HG03097 (cell line): ENCODE measurements around the gene ANO2.
"Not testable (repeated sequence)": the region's sequence is repeated elsewhere in the genome, so short reads cannot be mapped to it uniquely, and the experiment has no call there.

ENCODE experiments used
- ATAC-seq: cut with Tn5 transposase; IDR thresholded peaks from one replicate; pipeline ENCODE4 v1.9.1; 2021; ENCODE audit not compliant: unreplicated experiment, low FRiP score

The ANO2 gene

DNA sequence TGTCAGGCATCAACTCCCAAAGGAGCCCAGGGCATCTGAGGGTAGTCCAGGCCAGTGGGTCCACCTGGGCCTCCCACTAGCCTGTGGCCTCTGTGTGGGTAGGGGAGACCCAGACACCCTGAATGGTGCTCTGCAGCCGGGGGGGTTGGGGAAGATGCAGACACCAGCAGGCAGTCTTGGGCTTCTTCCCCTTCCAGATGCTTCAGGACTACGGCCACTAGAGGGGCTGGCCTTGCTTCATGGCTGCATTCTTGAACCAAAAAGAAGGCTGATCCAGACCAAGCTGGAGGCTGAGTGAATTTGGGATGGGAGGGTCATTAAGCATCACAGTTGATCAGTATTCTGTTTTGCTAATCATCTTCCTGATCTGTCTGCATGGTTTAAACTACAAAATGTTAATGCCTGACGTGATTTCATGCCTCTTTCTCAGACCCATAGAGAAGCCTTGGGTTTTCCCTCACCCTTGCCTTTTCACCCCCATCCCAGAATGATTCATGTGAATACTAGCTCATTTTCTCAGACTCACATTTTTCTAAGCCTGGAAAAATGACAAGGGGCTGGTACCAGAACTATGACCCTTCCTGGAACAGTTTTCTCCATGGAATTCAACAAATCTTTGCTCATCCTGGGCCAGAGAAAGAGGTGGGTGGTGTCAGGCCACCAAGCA lies 379.0 kb downstream of the ANO2 start:
- ATAC-seq, result no peak

DNA sequence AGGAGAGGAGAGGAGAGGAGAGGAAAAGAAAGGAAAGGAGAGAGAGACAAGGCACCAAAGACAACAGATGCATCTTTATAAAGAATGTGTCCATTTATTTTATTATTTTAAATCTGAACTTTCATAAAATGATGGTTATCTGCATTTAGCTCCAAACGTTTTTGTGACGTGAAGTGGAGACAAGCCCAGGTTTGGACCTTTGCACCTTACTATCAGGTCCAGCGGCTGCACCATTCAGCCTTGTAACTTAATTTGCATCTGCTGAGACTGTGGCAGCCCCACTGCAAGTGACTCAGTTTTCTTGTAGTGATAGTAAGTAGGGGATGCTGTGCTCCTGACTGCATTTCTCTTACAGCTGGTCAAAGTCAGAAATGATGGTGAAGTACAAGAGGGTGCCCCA lies 382.5 kb downstream of the ANO2 start:
- ATAC-seq, result no peak

DNA sequence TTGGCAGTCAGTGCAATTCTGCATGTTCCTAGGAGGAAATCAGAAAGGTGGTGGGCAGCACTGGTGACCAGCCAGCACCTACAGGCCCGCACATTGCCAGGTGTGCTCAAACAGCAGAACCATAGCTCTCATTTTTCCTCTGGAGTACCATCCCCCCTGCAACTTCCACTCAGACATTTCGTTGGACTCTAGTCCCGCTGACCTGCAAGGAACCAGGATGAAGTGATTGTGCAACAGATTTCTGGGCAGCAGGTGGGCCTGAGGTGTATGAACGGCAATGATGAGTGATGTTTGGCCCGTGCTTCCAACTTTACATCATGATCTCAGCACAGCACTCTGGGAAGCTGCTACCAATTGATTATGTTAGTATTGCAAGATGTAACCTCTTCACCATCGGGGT lies 383.2 kb downstream of the ANO2 start:
- ATAC-seq, result no peak

DNA sequence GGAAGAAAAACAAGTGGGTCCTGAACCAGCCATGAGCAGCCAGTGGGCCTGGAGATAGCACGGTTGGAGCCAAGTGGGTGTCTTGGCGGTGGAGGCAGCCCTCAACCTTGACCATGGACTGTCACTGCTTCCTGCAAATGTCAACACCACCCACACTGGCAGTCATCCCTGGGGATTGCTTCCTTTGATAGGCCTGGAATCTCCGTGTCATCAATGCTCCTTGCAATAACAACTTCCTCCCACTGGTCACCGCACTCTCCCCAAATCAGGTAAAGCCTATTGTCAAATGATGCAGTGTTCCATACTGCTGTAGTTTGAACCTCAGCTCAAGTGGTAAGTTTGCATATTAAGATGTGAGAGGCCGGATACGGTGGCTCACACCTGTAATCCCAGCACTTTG lies 384.0 kb downstream of the ANO2 start:
- ATAC-seq, result no peak

DNA sequence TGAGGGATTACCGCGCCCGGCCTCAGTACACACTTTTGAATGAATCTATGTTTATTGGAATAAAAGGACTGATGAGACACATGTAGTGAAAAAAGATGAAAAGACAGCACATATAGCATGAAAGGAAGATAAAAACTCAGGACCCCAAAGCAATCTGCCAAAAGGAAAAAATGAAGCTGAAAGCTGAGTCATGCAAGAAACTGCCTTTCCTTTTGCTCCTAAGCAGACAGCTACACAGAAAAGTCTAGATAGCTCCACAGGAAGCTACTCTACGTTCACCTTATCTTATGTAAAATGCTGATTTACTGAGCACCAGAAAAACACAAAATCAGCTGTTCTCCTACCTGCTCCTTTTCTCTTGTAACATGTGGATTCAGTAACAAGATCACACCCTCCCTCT lies 384.8 kb downstream of the ANO2 start:
- no peak for ATAC-seq

DNA sequence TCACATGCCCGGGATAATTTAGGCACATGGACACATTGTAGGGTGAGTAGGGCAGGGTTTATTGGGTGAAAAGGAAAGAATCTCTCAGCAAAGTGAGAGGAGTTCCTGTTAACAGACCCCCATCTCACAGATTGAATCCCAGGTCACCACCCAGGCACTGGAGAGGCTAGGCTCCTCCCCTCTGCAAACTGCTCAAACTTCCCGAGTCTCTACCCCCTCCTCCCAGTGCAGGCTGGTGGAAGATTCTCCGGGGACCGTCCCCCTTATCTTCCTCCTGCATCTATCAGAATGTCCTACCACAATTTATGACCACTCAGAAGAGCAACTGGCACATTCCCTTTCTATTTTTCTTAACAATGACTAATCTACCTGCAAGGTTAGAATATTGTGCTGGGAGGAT lies 387.2 kb downstream of the ANO2 start:
- ATAC-seq, result no peak

DNA sequence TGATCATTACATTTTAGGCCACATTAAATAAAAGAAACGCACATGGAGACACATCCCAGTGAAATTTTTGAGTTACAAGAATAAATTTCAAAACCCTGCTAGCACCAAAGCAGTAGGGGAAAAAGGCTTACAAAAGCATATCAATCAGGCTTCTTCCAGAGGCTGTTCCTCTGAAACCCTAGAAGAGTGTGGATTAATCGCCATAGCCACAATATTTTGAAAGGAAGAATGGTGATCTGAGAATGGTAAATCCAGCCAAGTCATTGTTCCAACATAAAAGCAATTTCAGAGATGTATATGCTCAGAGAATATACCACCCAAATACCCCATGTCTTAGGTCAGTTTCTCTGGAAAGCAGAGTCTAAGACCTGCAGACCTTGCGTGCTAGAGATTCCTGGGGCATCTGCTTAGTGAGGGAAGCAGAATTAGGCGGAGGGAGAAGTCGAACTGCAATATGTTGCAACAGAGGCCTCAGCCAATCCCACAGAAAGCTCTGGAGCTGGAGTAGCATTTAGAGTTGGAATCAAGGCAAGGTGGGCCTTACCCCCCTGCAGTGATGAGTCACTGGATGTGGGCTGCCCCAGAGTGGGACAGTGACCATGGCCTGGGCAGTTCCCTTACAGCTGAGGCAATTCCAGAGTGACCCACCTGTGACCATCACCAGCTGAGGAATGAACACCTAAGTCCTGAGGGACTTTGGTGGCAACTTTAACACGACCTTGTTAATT lies 387.9 kb downstream of the ANO2 start:
- ATAC-seq, result no peak

DNA sequence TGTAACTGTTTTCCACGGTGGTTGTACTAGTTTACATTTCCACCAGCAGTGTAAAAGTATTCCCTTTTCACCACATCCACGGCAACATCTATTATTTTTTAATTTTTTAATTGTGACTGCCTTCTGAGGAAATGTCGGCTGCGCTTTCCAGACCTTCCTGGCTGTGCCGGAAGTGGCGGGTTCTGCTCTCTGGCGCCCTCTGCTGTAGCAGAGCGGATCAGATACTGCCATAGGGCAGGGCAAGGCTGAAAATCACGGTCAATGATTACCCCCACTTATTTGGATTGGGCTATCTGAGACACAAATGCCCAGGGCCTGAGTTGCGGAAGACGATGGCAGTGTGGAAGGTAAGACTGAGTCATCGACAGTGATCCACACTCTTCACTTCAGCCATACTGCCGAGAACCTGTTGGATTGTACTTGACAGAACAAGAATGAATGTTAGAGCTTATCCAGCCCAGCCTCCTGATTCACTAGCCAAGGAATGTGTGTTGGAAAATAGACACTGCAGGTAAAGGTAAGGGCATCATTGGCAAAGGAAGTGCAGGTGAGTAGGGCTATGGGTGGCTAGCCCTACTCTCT lies 388.9 kb downstream of the ANO2 start:
- no peak for ATAC-seq

DNA sequence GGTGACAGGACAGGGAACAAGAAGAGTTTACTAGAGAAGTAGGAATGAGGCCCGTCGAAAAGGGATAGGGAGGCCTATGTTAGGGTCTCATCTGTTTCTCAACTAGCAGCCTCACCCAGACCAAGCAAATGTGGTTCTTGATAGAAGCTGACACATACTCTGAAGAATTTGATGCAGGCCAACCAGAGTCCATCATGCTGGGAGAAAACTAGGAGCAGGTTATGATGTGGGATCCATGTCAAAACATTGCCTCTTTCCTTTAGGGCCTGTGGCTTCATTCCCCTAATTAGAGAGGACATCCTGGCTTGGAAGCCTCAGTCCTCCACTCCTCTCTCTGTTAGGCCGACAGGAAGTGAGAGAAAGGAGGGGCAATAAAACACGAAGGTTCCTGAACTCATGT lies 390.3 kb downstream of the ANO2 start:
- no peak for ATAC-seq

GRCh38 chr12:5549011-5549410 lies 396.0 kb downstream of the ANO2 start:
- ATAC-seq, result no peak

GRCh38 chr12:5548152-5548943 lies 396.7 kb downstream of the ANO2 start:
- no peak for ATAC-seq

- no peak for ATAC-seq
Observed at GRCh38 chr12:5546616-5547015, 398.4 kb downstream of the ANO2 start.

DNA sequence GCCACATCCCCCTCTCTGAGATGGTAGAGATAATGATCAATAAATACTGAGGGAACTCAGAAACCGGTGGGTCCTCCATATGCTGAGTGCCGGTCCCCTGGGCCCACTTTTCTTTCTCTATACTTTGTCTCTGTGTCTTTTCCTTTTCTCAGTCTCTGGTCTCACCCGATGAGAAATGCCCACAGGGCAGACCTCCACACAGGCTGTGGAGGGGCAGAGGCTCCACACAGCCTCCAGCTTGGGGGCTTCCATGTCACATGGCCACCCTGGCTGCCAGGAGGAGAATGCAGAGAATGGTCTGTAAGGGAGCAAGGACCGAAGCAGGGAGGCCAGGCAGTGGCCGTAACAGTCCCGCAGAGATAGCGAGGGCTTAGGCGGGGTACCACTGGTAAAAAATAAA lies 407.3 kb downstream of the ANO2 start:
- no peak for ATAC-seq

- ATAC-seq, result not testable (repeated sequence)
Observed at GRCh38 chr12:5537026-5537615, 407.9 kb downstream of the ANO2 start.

- ATAC-seq, result no peak
Observed at GRCh38 chr12:5535541-5535940, 409.5 kb downstream of the ANO2 start.

DNA sequence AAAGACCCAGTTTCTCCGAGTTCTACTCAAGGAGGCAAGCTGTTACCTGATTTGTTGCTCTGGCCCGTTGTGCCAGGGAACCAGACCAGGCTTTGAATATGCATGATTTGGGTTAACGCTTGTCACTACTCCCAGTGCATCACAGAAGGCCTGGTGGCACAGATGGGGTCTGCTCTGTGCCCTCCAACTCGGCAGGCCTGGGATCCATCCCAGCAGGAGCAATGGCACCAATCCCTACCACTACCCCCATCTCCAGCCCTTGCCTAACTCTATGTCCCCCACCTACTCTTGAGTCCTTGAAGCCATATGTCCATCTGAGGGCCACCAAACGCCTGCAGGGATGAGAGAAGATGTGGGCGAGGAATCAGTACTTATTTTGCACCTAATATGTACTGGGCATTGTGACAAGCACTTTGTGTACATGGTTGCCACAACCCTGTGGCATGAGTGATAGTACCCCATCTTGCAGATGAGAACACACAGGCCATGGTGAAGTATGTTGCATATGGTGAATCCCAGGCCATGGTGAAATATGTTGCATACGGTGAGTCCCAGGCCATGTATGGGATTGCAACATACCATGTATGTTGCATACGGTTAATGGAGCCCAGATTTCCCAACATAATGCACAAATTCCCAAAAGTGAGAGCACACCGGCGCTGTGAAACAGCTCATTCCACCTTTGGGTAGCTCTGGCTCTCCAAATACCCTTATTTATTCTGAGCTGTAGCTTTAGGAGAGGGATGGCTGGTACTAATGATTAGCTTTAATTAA lies 410.4 kb downstream of the ANO2 start:
- ATAC-seq, result no peak

DNA sequence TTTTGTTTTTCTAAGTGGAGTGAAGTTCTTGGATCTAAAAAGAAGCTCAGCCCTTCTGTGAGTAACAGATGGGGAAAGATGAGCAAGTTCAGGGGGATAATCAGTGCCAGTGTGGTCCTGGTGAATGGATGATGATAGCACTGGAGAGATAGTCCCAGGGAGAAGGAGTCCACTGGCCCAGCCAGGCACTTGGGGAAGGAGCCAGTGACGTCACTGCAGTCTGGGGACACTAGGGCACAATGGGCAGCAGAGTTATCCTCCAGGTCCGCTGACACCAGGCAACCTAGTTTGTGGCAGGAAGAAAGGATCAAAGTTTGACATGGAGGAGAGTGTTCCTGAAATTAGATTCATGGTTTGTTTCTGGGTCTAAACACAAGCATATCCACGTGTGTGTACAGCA lies 411.7 kb downstream of the ANO2 start:
- ATAC-seq, result no peak

DNA sequence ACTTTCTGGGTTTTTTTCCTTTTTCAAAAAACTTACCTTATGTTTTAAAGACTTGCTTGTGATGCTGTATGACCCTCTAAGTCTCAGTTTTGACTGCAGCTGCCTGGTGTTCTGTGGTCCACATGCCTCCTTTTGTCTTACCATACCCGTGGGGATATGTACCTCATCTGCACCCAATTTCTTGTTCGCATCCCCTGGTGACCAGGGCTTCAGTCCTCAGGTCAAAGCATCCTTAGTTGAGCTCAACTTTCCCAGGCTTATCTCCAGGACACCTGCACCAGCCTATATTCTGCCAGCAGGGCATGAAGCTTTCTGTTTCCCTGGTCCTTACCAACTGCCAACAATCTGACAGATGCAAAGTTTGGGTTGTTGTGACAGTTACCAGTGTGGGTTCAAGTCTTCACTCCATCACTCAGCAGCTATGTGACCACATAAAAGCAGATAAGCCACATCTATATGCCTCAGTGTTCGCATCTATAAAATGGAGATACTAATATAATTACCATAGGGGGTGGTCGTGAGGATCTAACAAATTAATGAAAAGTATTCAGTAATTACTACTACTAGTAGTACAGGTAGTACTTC lies 419.2 kb downstream of the ANO2 start:
- no peak for ATAC-seq

DNA sequence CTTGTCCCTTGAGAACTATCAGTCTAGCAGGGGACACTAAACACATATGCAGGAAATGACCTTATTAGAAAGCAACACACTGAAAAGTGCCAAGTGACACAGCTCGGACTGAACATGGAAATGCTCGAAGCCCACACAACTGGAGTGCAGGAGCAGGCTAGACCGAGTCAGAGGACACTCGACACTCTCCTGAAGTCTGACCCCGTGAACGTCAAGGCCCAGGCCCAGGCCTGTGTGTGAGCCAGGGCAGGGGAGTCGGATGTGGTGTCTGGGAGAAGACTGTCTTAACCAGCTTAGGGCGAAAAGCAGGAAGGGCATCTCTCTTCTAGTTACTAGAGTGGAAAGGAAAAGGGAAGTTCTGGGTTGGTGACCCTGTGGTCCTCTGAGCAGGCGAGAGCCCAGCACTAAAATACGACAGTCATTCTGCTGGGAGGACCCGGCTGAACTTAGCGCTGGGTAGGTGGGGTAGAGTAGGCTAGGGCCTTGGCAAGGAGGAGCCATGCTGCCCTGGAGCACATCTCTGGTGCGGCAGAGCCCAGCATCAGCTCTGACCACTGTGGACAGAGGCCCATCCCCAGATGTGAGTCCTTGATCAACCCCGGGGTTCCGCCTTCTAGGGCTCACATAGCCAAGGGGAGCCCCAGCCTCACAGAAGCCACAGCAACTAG lies 420.2 kb downstream of the ANO2 start:
- ATAC-seq, result no peak
